Suppressor macrophage treated with lipopolysaccharide for 4 hours (primary cell): ENCODE results near the gene CPNE9.
A peak's percentile ranks its signal among the peaks of the same experiment; 100 is the strongest.
"Not testable (repeated sequence)": the region's sequence is repeated elsewhere in the genome, so short reads cannot be mapped to it uniquely, and the experiment has no call there.

Experiments
- DNase-seq: peaks from one replicate; pipeline ENCODE4 v3.0.0-alpha.2; 2020

CPNE9 gene

GRCh38 chr3:9749645-9750555 is 46.3 kb downstream of the CPNE9 start, which contains the start of gene OGG1:
TSS of gene OGG1 (plus strand) at chr3:9749952. CDS start at chr3:9750287, 335 bp downstream.
- DNase-seq, result peak; percentile 97

- DNase-seq, result no peak
Observed at GRCh38 chr3:9750556-9751411, 47.2 kb downstream of the CPNE9 start.

GRCh38 chr3:9754678-9755077 is 51.0 kb downstream of the CPNE9 start:
- DNase-seq, result no peak

- no peak for DNase-seq
Observed at GRCh38 chr3:9757427-9757826, 53.8 kb downstream of the CPNE9 start.

GRCh38 chr3:9760779-9761505 is 57.3 kb downstream of the CPNE9 start:
- DNase-seq, result no peak

GRCh38 chr3:9761919-9762318 is 58.3 kb downstream of the CPNE9 start:
- DNase-seq, result no peak

- no peak for DNase-seq
Observed at GRCh38 chr3:9762871-9763270, 59.2 kb downstream of the CPNE9 start.

GRCh38 chr3:9765865-9766264 is 62.2 kb downstream of the CPNE9 start:
- no peak for DNase-seq

GRCh38 chr3:9767418-9767817 is 63.8 kb downstream of the CPNE9 start:
- DNase-seq, result peak; percentile 58

GRCh38 chr3:9768141-9768775 is 64.6 kb downstream of the CPNE9 start:
- no peak for DNase-seq

GRCh38 chr3:9769012-9769411 is 65.4 kb downstream of the CPNE9 start:
- no peak for DNase-seq

- DNase-seq, result peak; percentile 83
Observed at GRCh38 chr3:9769426-9770275, 66.0 kb downstream of the CPNE9 start, which contains the start of gene CAMK1. TSS of gene CAMK1 (minus strand) at chr3:9769947. CDS start at chr3:9767749, 2,198 bp downstream.

- DNase-seq, result no peak
Observed at GRCh38 chr3:9770276-9770812, 66.7 kb downstream of the CPNE9 start.

- not testable (repeated sequence) for DNase-seq
Observed at GRCh38 chr3:9771007-9771406, 67.4 kb downstream of the CPNE9 start.

- no peak for DNase-seq
Observed at GRCh38 chr3:9776896-9777693, 73.5 kb downstream of the CPNE9 start.

GRCh38 chr3:9777694-9778021 is 74.0 kb downstream of the CPNE9 start:
- DNase-seq, result no peak

GRCh38 chr3:9778143-9779074 is 74.8 kb downstream of the CPNE9 start:
- DNase-seq, result peak; percentile 77

GRCh38 chr3:9779075-9779593 is 75.5 kb downstream of the CPNE9 start:
- DNase-seq, result no peak
